Measurements from ENCODE around the gene KLHL15.
"Not testable (repeated sequence)": the region's sequence is repeated elsewhere in the genome, so short reads cannot be mapped to it uniquely, and the experiment has no call there.

KLHL15 gene, protein sequence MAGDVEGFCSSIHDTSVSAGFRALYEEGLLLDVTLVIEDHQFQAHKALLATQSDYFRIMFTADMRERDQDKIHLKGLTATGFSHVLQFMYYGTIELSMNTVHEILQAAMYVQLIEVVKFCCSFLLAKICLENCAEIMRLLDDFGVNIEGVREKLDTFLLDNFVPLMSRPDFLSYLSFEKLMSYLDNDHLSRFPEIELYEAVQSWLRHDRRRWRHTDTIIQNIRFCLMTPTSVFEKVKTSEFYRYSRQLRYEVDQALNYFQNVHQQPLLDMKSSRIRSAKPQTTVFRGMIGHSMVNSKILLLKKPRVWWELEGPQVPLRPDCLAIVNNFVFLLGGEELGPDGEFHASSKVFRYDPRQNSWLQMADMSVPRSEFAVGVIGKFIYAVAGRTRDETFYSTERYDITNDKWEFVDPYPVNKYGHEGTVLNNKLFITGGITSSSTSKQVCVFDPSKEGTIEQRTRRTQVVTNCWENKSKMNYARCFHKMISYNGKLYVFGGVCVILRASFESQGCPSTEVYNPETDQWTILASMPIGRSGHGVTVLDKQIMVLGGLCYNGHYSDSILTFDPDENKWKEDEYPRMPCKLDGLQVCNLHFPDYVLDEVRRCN
- total RNA-seq = 43.0 to 44.7 (median 43.5) reads per million in 4 experiments

DNA sequence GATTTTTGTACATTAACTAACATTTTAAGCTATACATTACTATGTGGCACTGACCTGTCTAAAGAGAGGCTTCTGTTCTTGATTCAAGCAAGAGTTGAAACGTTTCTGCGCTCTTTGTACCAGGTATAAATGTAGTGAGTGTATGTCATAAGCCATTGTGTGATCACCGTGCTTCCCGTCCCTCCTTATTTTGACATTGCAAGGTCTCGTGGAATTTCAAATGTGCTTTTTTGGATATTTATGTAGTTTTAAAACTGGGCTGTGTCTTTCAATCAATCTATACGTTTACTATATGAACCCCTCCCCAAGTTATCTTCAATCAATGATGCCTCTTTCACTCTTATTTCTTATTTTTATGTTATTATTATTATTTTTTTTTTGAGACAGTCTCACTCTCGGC lies at the start of gene KLHL15:
KLHL15 (minus strand) TSS at position 101 of the 400 bp plus-strand sequence. CDS start 20,493 bp downstream, outside the sequence.
- DNase-seq = no peak

DNA sequence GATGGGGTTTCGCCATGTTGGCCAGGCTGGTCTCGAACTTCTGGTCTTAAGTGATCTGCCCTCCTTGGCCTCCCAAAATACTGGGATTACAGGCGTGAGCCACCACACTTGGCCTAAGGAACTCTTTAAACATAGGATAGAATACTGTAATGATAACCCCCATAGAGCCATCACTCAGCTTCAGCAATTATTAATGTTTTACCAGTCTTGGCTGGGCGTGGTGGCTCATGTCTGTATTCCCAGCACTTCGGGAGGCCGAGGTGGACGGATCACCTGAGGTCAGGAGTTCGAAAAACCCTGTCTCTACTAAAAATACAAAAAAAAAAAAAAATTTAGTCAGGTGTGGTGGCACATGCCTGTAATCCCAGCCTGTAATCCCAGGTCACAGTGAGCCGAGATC lies 42.9 kb upstream of the KLHL15 start:
- DNase-seq = no peak

DNA sequence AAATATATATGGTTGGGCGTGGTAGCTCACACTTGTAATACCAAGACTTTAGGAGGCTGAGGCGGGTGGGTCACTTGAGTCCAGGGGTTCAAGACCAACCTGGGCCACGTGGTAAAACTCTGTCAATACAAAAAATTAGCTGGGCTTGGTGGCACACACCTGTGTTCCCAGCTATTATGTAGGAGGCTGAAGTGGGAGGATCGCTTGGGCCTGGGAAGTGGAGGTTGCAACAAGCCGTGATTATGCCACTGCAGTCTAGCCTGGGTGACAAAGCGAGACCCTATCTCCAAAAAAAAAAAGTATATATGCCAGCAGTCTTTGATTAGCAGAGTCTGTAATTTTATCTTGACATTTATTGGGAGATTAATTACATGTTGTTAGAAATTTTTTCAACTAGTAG lies 36.5 kb upstream of the KLHL15 start:
- DNase-seq = no peak

DNA sequence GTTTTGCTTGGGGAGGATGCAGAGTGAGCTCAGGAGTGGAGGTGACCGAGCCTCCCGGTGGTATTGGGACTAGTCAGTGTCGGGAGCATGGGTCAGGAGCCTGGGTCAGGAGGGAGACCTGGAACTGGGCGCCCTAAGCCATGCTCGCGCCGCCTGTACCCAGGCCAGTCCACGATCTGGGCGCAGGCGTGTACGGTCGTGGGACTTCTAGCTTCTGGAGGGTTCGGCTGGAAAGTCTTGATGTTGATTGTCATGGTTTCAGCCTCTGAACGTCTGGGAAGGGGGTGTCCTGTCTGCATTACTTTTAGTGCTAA lies 28.0 kb upstream of the KLHL15 start:
- no peak for DNase-seq

DNA sequence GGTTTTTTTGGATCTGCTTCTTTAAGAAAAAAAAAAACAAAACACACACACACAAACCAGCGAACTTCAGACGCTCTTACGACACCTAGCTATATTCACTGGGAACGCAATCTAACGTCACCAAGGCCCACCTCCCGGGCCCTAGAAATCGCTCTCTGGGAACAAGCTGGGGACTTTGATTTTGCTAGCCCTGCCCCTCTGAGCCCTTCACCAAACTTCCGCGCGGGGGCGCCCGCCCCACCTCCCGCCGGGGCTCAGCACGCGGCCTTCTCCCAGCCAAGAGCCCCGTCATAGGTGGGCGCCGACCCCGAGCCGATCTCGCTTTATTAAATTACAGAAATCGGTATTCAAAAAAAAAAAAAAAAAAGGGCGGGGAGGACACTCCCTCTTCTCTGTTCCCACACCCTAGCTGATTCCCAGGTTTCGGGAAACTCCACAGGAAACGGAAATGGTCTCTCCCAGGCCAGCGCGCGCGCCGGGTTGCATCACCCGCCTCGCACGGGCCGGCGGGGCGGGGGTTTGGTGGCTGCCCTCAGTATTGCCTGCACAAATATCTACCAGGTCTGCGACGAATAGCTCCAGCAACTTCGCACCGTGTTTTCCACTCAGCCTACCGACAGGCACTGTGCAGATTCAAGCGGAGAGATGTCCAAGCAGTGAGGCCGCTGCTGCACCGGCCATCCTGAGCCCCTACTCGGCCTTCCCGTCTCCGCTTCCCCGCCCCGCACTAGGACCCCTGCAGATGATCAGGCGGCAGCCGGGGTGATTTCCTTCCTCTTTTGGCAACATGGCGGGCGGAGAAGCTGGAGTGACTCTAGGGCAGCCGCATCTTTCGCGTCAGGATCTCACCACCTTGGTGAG lies 27.4 kb upstream of the KLHL15 start, which contains the start of gene EIF2S3:
EIF2S3 (plus strand) TSS at position 775 of the 861 bp plus-strand sequence; CDS start at position 788, 13 bp downstream.
- peak; percentile 82 for DNase-seq

DNA sequence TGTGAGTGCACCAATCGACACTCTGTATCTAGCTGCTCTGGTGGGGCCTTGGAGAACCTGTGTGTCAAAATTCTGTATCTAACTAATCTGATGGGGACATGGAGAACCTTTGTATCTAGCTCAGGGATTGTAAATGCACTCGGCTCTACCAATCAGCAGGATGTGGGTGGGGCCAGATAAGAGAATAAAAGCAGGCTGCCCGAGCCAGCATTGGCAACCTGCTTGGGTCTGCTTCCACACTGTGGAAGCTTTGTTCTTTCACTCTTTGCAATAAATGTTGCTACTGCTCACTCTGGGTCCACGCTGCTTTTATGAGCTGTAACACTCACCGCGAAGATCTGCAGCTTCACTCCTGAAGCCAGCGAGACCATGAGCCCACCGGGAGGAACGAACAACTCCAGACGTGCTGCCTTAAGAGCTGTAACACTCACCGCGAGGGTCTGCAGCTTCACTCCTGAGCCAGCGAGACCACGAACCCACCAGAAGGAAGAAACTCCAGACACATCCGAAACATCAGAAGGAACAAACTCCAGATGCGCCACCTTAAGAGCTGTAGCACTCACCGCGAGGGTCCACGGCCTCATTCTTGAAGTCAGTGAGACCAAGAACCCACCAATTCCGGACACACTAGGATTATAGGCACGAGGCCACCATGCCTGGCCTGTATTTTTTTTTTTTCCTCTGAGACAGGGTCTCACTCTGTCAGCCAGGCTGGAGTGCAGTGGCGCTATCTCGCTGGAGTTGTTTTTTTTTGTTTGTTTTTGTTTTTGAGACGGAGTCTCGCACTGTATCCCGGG lies 23.7 kb upstream of the KLHL15 start:
- not testable (repeated sequence) for DNase-seq

DNA sequence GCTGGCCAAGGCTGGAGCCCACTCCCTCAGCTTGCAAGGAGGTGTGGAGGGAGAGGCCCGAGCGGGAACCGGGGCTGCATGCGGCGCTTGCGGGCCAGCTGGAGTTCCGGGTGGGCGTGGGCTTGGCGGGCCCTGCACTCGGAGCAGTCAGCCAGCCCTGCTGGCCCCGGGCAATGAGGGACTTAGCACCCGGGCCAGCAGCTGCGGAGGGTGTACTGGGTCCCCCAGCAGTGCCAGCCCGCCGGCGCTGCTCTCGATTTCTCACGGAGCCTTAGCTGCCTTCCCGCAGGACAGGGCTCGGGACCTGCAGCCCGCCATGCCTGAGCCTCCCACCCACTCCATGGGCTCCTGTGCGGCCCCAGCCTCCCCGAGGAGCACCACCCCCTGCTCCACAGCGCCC lies 22.7 kb upstream of the KLHL15 start:
- DNase-seq = not testable (repeated sequence)

DNA sequence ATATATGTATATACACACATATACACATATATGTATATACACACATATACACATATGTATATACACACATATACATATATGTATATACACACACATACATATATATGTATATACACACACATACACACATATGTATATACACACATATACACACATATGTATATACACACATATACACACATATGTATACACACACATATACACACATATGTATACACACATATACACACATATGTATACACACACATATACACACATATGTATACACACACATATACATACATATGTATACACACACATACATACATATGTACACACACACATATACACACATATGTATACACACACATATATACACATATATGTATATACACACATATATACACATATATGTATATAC lies 19.1 kb upstream of the KLHL15 start:
- not testable (repeated sequence) for DNase-seq

DNA sequence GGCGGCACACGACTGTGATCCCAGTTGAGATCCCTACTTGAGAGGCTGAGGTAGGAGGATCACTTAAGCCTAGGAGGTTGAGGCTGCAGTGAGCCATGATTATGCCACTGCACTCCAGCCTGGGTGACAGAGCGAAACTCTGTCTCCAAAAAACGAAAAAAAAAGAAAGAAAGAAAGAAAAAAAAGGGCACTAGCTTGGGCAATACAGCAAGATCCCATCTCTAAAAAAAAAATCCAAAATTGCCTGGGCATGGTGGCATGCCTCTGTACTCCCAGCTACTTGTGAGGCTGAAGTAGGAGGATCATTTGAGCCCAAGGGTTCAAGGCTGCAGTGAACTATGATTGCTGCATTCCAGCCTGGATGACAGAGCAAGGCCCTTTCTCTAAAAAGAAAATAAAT lies 10.7 kb upstream of the KLHL15 start:
- DNase-seq = no peak

DNA sequence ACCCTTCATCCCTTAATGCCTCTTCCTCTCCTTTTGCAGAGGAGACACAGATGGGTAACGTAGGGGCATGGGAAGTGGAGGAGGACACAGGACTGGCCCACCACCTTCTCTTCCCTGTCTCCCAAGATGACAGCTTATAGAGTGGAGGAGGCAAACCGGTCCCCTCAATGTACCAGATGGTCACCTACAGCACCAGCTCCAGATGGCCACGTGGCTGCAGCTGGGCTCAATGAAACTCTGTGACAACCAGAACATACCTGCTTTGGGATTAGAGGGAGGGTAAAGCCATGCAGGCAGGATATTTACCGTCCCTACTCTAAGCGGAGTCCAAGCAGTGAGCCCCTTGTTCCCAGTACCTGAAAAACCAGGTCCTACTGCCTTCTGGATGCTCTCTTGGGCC lies 7.5 kb upstream of the KLHL15 start:
- no peak for DNase-seq

DNA sequence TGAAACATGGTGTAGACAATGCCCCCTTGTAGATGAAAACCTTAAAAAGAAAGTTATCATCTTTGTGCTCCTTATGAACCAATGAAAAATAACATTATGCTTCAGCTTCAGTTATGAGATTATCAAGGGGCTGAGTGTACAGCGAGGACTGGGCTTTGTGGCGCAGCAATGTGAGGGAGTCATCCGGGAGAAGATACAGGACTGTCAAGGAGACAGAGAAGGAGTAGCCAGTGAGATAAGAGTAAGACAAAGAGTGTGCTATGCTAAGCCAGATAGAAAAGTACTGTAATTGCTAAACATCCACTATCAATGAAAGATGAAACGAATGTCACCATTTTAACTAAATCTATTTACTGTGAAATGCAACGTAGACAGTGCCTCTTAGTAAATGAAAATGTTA lies 3.6 kb upstream of the KLHL15 start:
- no peak for DNase-seq

DNA sequence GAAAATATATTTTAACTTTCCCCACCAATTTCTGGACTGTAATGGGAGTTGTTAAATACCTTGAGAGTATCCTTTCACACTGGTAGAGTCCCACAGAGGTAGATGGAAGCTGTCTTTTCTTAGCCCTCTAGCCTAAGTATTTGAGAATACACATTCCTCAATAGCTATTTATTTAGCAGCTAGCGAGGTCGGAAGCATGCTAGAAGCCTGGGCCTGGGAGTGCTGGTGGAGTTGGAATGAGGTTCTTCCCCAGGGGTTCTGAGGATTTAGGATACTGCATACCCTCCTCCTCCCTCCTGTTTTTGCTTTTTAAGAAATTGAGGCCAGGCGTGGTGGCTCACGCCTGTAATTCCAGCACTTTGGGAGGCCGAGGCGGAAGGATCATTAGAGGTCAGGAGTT lies 999 bp upstream of the KLHL15 start:
- DNase-seq = no peak

DNA sequence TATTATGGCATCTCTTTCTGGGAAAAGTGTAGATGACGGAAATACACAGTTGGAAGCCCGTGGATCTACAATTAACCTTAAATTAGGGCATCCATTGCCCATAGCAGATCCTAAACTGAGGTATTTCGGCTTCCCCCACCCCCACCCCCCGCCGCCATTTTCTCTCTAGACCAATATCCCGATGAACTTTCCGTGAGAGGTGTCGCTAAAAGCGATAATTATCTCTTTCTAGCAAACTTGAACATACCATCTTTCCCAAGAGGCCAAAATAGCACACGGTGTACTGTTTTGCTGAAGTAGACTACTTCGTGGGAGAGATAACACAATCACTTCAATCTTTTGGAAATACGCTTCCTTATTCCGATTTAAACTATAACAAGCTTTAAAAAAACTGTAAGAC lies 554 bp downstream of the KLHL15 start:
- no peak for DNase-seq

DNA sequence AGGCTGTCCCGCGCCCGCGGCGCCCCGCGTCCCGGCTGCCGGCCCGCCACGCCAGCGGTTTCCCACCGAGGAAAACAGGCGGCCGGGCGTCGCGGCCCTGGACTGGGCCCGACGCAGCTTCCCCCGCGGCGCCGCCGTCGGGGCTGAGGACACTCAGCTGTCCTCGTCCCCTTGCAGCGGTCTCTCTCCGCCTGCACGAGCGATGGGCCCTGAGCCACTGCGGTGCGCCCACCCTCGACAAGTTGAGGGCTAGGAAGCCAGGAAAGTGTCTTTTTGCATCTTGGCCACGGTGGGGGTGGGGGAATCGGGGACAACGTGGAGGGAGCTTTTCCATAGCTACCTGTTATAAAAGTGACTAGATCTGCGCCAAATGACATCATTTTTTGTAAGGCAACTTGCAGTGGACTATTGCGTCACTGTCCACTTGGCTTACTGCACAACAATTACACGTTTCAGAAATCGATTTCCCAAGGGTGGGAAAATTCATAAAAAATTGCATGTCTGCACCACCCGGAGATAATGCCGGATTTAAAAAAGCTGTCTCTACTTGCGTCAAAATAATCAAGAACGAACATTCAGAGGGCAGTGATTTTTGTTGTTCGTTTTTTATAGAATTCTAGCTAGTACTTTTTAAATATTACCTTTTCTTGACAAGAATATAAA lies 1.1 kb downstream of the KLHL15 start:
- peak; percentile 32 for DNase-seq

DNA sequence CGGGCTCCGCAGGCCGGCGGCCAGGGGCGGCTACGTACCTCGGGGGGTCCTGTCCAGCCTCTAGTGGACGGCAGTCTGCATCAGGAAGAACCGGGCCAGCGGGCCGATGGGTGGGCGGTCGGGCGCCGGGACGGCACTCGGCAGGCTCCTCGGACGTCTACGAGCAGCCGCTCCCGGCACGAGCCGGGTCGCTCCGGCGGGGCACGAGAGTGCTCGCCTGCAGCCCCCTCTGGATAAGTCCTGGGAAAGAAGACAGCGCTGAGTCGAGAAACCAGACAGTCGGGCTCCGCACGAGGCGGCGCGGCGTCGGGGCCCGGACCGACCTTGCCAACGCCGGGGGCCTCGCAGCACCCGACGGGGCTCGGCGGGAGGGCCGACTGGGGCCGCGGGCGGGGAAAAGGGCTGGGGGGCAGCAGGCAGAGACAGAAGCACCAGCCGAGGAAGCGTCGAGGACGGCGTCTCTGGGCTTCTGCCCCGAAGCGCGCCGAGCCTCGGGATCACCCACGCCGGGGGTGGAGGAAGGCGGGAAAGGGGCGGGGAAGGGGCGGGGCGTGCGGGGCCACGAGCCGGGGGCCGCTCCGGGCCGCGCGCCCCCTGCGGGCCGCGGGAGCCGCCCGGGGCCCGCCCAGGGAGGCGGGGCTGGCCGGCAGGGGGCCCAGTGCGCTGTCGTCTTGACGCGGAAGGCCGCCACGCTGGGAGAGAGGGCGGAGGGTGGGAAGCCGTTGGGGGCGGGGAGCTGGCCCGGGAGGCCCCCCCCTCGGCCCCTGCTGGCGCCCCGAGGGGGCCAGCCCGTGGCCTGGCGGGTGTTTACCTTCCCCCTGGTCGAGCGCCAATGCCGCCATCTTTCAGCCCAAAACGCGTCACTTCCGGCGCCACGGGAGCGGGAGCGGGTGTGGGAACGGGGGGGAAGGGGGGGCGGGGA lies 1.9 kb downstream of the KLHL15 start:
- peak; percentile 78 for DNase-seq

DNA sequence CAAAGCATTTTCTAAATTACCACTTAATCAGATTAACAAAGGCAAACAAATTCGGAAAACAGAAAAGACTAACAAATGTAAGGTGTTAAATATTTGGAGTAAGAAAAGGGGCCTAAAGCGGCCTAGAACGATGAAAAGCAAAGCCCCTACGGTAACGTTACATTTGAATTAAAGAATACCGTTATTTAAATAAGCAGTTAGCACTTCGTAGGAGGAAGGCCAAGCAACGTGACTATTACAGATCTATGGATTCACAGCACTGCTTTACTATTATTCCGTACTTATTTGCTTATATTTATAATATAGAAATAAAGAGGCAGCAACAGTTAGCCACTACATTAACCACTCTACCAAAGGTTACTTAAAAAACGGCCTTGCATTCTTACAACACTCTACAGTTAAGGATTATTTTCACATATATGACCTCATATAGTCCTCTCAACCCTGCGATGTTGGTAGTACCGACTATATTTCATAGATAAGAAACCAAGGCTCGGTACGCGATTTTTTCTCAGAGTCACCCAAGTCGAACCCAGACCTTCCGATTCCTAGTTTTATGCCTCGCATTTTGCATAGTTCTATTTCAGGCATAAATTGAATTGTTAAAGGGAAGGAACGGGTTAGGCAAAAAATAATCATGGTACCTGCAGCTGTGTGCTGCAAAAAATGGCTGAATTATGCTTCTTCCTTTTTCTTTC lies 2.9 kb downstream of the KLHL15 start:
- no peak for DNase-seq

DNA sequence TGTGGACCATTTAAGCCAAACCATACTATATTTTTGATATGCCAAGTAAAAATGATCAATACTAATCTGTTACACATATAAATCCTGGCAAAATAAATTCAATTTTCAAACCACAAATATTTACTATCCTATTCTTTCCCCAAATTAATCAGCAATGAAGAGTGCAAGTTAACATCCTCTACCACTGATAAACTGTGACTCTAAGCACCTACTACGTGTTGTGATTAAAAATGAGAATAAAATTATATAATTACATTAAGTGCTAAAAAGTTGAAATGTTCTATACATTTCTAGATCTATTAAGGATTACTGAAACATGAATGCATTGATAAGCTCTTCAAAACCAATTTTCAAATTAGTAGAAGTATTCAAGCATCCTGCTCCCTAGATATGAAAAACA lies 3.4 kb downstream of the KLHL15 start:
- DNase-seq = no peak

DNA sequence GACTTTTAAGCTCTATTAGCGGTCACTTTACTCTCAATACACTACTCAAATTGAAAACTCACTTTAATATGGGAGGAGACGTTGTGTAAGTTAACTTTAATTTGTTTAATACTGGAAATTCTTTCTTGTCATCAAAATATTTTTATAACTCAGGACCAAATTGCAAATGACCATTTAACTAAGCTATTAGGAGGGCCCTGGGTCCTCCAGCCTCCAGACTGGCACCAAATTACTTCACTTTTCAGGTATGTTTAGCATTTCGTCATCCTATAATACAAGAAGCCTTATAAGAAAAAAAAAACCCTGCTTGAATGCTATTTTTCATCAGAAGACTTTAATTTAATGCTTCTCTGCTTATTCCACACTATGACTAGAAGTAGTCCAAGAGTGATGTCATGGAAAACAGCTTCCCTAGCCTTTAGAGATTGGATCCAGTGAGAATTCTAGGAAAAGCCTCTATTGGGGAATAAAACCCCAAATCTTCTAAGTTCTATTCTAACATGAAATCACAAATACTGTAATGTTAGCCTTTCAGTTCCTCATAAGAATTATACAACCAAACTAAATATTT lies 6.6 kb downstream of the KLHL15 start:
- DNase-seq = no peak

DNA sequence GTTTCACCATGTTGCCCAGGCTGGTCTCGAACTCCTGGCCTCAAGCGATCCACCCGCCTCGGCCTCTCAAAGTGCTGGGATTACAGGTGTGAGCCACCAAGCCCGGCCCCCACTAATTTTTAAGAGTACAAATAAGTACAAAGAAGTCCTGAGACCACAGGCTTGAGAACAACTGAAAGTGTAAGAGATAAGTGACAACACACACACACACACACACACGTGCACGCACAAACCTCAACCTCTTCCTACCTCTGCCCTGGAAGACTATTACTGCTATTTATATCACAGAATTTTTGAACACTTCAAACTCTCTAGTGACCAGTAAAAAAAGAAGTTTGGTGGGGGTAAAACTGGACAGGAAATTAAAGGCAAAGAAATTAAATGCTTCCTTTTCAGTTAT lies 7.5 kb downstream of the KLHL15 start:
- DNase-seq = no peak

DNA sequence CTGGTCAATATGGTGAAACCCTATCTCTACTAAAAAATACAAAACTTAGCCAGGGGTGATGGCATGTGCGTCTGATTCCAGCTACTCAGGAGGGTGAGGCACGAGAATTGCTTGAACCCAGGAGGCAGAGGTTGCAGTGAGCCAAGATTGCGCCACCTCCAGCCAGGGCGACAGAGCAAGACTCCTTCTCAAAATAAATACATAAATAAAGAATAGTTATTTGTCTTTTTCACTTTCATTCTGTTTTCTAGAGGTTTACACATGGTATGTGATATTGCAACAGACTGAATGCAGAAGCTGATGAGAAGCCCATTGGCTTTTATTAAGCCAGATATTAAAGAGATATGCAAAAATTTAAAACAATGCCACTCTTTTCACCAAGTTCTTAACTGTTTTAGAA lies 8.2 kb downstream of the KLHL15 start:
- DNase-seq = no peak

Measured in effector CD8-positive, alpha-beta T cell (primary cell).